ENCODE measurements around the gene FAM193A.
"Not testable (repeated sequence)": the region's sequence is repeated elsewhere in the genome, so short reads cannot be mapped to it uniquely, and the experiment has no call there.

FAM193A gene

GRCh38 chr4:2756691-2757350, 220.4 kb downstream of the FAM193A start:
- DNase-seq: no peak

DNA sequence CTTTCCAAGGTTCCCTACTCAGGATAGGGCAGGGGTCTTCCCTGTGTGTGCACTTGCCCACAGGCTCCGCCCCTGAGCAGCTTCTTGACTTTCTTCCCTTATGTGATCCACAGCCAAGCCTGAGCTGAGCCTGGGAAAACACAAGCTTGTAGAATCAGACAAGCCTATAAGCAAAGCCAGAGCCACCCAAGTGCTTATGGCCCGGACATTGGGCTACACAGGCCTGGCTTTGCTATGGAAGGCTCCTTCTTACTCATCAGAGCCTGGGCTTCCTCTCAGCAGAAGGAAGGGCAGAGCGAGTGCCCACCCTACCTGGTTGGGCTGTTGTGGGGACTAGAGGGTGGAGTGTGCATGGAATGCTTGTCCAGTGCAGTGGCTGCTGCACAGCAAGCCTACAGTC, 221.0 kb downstream of the FAM193A start:
- DNase-seq: no peak

DNA sequence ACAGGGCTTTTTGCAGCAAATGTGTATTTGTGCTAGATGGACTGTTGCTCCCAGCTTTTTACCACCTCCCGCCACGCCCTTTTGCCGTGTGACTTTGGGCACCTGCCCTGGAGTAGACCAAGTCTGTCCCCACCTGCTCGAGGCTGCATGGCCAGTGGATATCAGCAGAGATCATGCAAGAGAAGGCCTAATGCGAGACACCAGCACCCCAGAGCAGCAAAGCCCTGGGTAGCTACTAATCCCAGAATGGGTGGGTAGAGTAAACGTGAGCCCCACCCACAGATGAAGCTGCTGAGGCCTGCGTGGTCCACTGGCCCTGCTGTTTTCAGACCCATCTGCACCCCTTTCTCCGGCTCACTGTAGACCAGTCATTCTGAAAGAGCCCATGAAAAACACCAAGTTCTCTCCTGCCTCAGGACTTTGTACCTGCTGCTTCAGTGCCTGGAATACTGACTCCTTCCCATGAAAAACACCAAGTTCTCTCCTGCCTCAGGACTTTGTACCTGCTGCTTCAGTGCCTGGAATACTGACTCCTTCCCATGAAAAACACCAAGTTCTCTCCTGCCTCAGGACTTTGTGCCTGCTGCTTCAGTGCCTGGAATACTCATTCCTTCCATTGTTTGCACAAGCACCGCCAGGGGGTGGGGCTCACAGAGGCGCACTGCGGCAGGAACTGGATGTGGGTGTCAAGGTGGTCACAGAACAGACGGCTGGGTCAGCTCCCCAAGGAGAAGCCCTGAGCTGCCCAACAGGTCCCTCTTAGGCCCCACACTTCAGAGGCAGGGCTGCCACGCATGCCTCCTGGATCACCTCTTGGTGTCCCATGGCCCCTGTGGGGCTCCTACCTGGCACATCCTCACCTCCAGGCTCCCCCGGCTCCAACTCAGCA, 224.8 kb downstream of the FAM193A start:
- DNase-seq: no peak

GRCh38 chr4:2762048-2762447, 225.6 kb downstream of the FAM193A start:
- DNase-seq: no peak

- not testable (repeated sequence) for DNase-seq
Measured at GRCh38 chr4:2762486-2763370, 226.3 kb downstream of the FAM193A start.

- DNase-seq: no peak
Measured at GRCh38 chr4:2763511-2763967, 227.1 kb downstream of the FAM193A start.

DNA sequence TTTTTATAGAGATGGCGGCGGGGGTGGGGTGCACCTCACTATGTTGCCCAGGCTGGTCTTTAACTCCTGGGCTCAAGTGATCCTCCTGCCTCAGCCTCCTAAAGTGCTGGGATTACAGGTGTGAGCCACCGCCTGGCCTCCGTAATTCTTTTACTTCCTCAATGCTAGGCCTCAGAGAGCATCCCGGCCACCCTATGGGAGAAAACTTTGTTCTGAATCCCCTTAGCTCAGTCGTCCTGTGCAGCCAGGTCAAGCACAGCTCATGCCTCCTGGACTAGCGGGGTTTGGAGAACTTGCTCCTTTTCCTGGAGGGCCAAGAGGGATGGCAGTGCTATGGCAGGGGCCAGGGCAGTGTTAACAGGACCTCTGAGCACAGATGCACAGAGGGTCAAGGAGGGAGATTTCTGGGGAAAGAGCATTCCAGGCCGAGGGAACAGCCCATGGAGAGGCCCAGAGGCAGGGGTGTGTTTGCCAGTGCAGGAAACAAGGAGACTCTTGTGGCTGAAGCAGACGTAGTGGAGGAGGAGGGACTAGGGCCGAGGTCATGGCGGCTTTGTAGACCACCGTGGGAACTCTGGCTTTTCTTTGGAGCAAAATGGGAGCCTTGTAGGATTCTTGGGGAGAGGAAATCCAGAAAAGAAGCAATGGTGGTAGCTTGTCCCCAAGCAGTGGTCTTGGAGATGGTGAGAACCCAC, 229.5 kb downstream of the FAM193A start:
- DNase-seq: no peak

GRCh38 chr4:2767046-2767704, 230.7 kb downstream of the FAM193A start:
- DNase-seq: no peak

DNA sequence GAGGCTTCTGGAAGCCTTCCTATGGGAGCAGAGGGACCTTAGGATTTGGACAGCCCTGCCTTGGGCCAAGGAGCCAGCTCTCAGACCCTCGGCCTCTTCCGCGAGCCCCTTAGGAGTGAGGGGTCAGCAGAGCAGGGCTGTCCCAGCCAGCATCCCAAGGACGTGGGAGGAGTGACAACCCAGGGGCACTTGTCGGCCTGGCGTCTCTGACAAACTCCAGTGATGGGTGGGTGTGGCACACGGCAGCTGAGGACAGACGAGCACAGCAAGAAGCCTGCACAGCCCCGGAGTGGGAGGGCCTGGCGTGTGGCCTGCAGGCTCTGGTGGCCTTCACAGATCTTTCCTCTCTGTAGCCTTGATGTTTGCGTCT, 231.2 kb downstream of the FAM193A start:
- DNase-seq: no peak

DNA sequence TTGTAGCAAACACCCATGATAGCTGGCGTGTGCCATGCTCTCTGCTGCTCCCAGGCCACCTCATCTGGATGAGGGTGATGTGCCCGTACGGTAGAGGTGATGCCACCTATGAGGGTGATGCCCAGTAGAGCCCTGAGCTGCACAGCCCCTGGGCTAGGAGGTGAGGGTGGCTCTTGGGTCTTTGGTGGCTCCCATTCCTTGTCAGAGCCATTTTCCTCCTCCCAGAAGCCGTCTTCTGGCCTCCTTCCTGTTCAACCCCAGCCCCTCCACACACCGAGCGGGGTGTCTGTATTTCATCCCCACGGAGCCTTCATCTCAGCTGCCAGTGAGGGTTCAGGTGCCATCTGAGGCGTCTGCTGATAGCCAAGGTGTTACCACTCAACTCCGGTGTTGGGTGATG, 231.7 kb downstream of the FAM193A start:
- DNase-seq: no peak

DNA sequence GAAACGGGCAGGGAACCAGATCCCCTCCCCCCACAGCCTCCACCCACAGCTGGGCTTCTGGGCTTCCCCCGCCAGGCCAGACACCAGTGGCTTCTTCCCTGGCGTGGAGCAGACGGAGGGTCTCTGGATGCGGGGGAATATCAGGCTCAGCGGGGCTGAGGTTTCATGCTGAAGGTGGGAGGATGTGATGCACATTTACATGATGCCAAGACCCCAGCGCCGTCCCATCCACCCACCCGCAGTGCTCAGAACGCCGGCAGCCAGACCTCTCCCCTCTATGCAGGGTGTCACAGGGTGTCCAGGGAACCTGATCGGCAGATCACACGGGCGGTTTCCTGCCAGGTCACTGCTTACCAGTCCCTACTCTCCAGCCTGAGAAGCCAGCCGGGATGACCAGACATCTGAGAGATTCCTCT, 232.5 kb downstream of the FAM193A start:
- no peak for DNase-seq

- no peak for DNase-seq
Measured at GRCh38 chr4:2771264-2771663, 234.8 kb downstream of the FAM193A start.

DNA sequence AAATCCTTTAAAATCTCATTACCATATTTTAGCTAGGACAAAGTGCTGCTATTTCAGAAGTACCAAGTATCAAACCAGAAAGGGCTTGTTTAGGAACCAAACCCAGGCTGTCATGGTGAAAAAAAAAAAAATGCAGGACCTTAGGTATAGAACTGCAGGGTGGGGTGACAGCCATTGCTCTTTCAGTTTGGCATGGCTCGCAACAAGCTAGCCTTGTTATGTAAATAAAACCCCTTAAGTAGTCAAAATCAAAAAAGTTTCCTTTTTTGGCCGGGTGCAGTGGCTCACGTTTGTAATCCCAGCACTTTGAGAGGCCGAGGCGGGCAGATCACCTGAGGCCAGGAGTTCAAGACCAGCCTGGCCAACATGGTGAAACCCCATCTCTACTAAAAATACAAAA, 244.2 kb downstream of the FAM193A start:
- not testable (repeated sequence) for DNase-seq

GRCh38 chr4:2781911-2782310, 245.5 kb downstream of the FAM193A start:
- DNase-seq: no peak
